K562 (cell line): ENCODE results near the gene RGS19. TPM values are rescaled to one million over a fixed set of nuclear protein-coding genes. Genes with fewer than 3 reads are reported as not detected.

ENCODE experiments used
- CBX3 ChIP-seq, 2 experiments: IDR thresholded peaks; 1 replicate in 1 of 2; 2 replicates in 1 of 2; pipeline ENCODE4 v1.6.1; 2012; ENCODE audit warnings: inconsistent platforms in 2 of 2, low read length in 2 of 2, borderline replicate concordance in 1 of 2, control low read depth in 1 of 2
- CEBPG ChIP-seq, 3 experiments: fragments of 200-800 bp in 1 of 3; sonication (Bioruptor generic) in 1 of 3; sonication (generic) in 1 of 3; formaldehyde crosslinking in 1 of 3; IDR thresholded peaks in 2 of 3; conservative IDR thresholded peaks in 1 of 3; 2 replicates each; pipeline versions ENCODE4 v1.6.1 to v1.8.0; 2016 to 2022; ENCODE audit warnings: missing compliant biosample characterization in 2 of 3, missing genetic modification characterization in 2 of 3, mild to moderate bottlenecking in 1 of 3, missing genetic modification reagents in 1 of 3
- FOXP1 ChIP-seq: sonication (generic); formaldehyde crosslinking; IDR thresholded peaks from 2 replicates; pipeline ENCODE4 v1.8.0; 2022; ENCODE audit warnings: mild to moderate bottlenecking, missing genetic modification reagents
- HMGN3 ChIP-seq: IDR thresholded peaks from 2 replicates; pipeline ENCODE4 v1.6.1; 2011; ENCODE audit warnings: borderline replicate concordance, low read depth, mild to moderate bottlenecking, mixed read lengths, low read length; ENCODE audit not compliant: insufficient read length; ENCODE audit errors: extremely low read depth
- MYC ChIP-seq, 2 experiments: fragments of 250-450 bp in 1 of 2; sonication (Bioruptor Pico) in 1 of 2; IDR thresholded peaks; 2 replicates each; pipeline versions ENCODE4 v1.5.1 to v1.6.1; 2012 to 2021; ENCODE audit warnings: low read depth in 2 of 2, borderline replicate concordance in 1 of 2, improper control_type of control experiment in 1 of 2, low read length in 1 of 2, mild to moderate bottlenecking in 1 of 2, moderate library complexity in 1 of 2
- ZNF431 ChIP-seq: sonication (generic); formaldehyde crosslinking; IDR thresholded peaks from 2 replicates; pipeline ENCODE4 v1.8.0; 2022; ENCODE audit warnings: mild to moderate bottlenecking, missing genetic modification reagents
- polyA plus RNA-seq, 8 experiments: library from polyadenylated mRNA; depleted of rRNA in 4 of 8; stranded (reverse) in 5 of 8; unstranded in 3 of 8; fragments of >200 nt; fragmentation: Nextera tagmentation in 2 of 8; fragmentation: Illumina TruSeq in 1 of 8; extraction: Ambion mirVana in 2 of 8; extraction: Trizol in 1 of 8; gene quantifications; 2 replicates each; pipeline versions ENCODE4 v1.2.1 to v1.2.3, GENCODE V29; 2011 to 2014; ENCODE audit warnings: inconsistent platforms in 1 of 8, missing spikeins in 1 of 8
- total RNA-seq, 7 experiments: library from RNA; depleted of rRNA in 6 of 7; stranded (reverse); fragments of >200 nt in 6 of 7; fragmentation: Illumina TruSeq in 2 of 7; extraction: Trizol in 2 of 7; gene quantifications; 2 replicates each; pipeline versions ENCODE4 v1.2.1 to v1.2.3, GENCODE V29; 2011 to 2021; ENCODE audit warnings: low replicate concordance in 1 of 7
- TF ChIP-seq, protein P1 (sequence below): fragments of 450-650 bp; IDR thresholded peaks from 2 replicates; pipeline ENCODE4 v1.6.1; 2016; ENCODE audit warnings: low read depth
- TF ChIP-seq, protein P2 (sequence below): fragments of 250-450 bp; sonication (Bioruptor Pico); IDR thresholded peaks from 2 replicates; pipeline ENCODE4 v1.5.0; 2022; ENCODE audit warnings: mild to moderate bottlenecking

The RGS19 gene
- total and polyA plus RNA-seq, 9 of the 15 experiments (the other 6 are each of a cell fraction or from before 2014, with no cell fraction given), result 0.41 to 23.7 (median 14.6) TPM

DNA sequence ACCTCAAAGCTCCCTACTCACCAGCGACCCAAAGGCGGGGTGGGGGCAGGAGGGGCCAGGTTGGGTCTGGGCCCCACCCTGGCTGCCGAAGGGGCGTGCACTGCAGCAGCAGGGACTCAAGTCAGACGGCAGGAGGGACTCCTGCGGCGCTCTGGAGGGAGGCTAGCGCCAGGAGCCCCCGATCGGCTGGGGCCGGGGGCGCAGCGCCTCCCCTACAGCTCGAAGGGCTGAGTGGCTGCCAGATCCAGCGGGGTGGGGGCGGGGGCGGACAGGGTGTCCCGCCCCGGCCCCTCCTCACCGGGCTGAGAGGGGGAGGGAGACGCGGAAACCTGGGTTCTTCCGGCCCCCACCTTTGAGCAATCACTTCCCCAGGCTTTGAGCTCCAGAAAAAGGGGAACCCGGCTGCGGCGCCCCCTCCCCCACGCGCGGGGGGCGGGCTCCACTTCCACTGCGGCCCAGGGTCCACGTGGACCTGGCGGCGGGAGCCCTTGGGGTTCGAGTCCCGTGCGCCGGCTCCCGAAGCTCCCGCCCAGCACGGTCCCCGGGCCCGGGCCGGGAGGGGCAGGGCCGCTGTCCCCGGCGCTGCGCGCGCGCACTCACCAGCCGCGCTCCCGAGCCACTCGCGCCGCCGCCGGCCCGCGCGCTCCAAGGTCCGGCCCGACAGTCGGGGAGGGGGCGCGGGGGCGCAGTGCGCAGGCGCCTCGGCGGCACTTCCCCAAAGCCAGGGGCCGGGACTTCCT lies at the start of gene RGS19 (continued):
- TF ChIP-seq, protein P1, sequence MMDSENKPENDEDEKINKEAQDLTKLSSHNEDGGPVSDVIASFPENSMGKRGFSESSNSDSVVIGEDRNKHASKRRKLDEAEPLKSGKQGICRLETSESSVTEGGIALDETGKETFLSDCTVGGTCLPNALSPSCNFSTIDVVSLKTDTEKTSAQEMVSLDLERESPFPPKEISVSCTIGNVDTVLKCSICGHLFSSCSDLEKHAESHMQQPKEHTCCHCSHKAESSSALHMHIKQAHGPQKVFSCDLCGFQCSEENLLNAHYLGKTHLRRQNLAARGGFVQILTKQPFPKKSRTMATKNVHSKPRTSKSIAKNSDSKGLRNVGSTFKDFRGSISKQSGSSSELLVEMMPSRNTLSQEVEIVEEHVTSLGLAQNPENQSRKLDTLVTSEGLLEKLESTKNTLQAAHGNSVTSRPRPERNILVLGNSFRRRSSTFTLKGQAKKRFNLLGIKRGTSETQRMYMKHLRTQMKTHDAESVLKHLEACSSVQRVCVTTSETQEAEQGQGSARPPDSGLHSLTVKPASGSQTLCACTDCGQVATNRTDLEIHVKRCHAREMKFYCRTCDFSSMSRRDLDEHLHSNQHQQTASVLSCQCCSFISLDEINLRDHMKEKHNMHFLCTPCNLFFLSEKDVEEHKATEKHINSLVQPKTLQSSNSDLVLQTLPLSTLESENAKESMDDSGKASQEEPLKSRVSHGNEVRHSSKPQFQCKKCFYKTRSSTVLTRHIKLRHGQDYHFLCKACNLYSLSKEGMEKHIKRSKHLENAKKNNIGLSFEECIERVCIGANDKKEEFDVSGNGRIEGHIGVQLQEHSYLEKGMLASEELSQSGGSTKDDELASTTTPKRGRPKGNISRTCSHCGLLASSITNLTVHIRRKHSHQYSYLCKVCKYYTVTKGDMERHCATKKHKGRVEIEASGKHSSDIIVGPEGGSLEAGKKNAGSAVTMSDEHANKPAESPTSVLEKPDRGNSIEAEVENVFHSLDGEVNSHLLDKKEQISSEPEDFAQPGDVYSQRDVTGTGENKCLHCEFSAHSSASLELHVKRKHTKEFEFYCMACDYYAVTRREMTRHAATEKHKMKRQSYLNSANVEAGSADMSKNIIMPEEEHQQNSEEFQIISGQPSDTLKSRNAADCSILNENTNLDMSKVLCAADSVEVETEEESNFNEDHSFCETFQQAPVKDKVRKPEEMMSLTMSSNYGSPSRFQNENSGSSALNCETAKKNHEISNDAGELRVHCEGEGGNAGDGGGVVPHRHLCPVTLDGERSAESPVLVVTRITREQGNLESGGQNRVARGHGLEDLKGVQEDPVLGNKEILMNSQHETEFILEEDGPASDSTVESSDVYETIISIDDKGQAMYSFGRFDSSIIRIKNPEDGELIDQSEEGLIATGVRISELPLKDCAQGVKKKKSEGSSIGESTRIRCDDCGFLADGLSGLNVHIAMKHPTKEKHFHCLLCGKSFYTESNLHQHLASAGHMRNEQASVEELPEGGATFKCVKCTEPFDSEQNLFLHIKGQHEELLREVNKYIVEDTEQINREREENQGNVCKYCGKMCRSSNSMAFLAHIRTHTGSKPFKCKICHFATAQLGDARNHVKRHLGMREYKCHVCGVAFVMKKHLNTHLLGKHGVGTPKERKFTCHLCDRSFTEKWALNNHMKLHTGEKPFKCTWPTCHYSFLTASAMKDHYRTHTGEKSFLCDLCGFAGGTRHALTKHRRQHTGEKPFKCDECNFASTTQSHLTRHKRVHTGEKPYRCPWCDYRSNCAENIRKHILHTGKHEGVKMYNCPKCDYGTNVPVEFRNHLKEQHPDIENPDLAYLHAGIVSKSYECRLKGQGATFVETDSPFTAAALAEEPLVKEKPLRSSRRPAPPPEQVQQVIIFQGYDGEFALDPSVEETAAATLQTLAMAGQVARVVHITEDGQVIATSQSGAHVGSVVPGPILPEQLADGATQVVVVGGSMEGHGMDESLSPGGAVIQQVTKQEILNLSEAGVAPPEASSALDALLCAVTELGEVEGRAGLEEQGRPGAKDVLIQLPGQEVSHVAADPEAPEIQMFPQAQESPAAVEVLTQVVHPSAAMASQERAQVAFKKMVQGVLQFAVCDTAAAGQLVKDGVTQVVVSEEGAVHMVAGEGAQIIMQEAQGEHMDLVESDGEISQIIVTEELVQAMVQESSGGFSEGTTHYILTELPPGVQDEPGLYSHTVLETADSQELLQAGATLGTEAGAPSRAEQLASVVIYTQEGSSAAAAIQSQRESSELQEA, result no peak
- TF ChIP-seq CBX3 (IDR thresholded peaks at IDR 0.05; ENCODE audit: borderline replicate concordance in 1 of 2, low read length in 2 of 2) (peak in 1 of 2 experiments; percentile 39; a peak in 1 of 3 replicates), HMGN3 (peak; percentile 76), MYC (IDR thresholded peaks at IDR 0.05; ENCODE audit: low read depth, low read length) (peak; percentile 89), MYC (CRISPR knock-in tag; IDR thresholded peaks at IDR 0.05; ENCODE audit: borderline replicate concordance, low read depth) (no peak), CEBPG (CRISPR knock-in tag; IDR thresholded peaks at IDR 0.05) (no peak), CEBPG (tag; conservative IDR thresholded peaks at IDR 0.05 in 1 of 2, IDR thresholded peaks at IDR 0.05 in 1 of 2) (0 out of 4 replicates have a peak, but pooled peaks of 1 of the 2 experiments have one; percentile 14), ZNF431 (CRISPR knock-in tag) (no peak), FOXP1 (no peak)
- TF ChIP-seq, protein P2, sequence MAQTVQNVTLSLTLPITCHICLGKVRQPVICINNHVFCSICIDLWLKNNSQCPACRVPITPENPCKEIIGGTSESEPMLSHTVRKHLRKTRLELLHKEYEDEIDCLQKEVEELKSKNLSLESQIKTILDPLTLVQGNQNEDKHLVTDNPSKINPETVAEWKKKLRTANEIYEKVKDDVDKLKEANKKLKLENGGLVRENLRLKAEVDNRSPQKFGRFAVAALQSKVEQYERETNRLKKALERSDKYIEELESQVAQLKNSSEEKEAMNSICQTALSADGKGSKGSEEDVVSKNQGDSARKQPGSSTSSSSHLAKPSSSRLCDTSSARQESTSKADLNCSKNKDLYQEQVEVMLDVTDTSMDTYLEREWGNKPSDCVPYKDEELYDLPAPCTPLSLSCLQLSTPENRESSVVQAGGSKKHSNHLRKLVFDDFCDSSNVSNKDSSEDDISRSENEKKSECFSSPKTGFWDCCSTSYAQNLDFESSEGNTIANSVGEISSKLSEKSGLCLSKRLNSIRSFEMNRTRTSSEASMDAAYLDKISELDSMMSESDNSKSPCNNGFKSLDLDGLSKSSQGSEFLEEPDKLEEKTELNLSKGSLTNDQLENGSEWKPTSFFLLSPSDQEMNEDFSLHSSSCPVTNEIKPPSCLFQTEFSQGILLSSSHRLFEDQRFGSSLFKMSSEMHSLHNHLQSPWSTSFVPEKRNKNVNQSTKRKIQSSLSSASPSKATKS (CRISPR knock-in tag), result no peak
